Prostate gland (tissue), 2 donors: ENCODE results near the gene BTD. TPM values are rescaled to one million over a fixed set of nuclear protein-coding genes. Genes with fewer than 3 reads are reported as not detected.

ENCODE experiments used
- DNase-seq: peaks from one replicate; pipeline ENCODE4 v3.0.0-alpha.2; 2019; ENCODE audit warnings: low spot score
- H3K27ac ChIP-seq, 2 donors: fragments of 200-600 bp; sonication (generic); 2 replicates each; pipeline ENCODE4 v1.5.1; 2017 to 2019
- H3K27me3 ChIP-seq: fragments of 200-600 bp; sonication (generic); replicated peaks from 2 replicates; pipeline ENCODE4 v1.5.1; 2019; ENCODE audit not compliant: insufficient read depth
- H3K36me3 ChIP-seq, 2 donors: fragments of 200-600 bp; sonication (generic); 1 replicate in 1 of 2; 2 replicates in 1 of 2; pipeline versions ENCODE4 v1.5.1 to v1.8.1; 2017 to 2019
- H3K4me1 ChIP-seq: fragments of 200-600 bp; sonication (generic); replicated peaks from 2 replicates; pipeline ENCODE4 v1.5.1; 2019
- H3K4me3 ChIP-seq, 2 donors: fragments of 200-600 bp; sonication (generic); 2 replicates each; pipeline ENCODE4 v1.5.1; 2017 to 2019
- H3K9me3 ChIP-seq: fragments of 200-600 bp; sonication (generic); 2 replicates; pipeline ENCODE4 v1.5.1; 2017
- CTCF ChIP-seq, 4 experiments: fragments of 200-600 bp in 2 of 4; fragments of 450-650 bp in 2 of 4; sonication (generic) in 2 of 4; IDR thresholded peaks; 1 replicate in 3 of 4; 2 replicates in 1 of 4; pipeline ENCODE4 v1.5.1; 2016 to 2019; ENCODE audit warnings: antibody characterized with exemption in 4 of 4, mild to moderate bottlenecking in 2 of 4, moderate library complexity in 2 of 4
- POLR2A ChIP-seq: fragments of 450-650 bp; IDR thresholded peaks from one replicate; pipeline ENCODE4 v1.6.1; 2016; ENCODE audit warnings: antibody characterized with exemption, mild to moderate bottlenecking
- POLR2AphosphoS5 ChIP-seq: sonication (generic); formaldehyde crosslinking; IDR thresholded peaks from one replicate; pipeline ENCODE4 v1.6.1; 2017; ENCODE audit warnings: antibody characterized with exemption
- WGBS: methylation state at CpG from one replicate; pipeline ENCODE4 v1.1.5; 2018; 5-methylcytosine and 5-hydroxymethylcytosine counted together
- intact Hi-C: fragments of 100-400 bp; cut with DNase I; formaldehyde crosslinking; loops from one replicate; pipeline ENCODE4 v1.14.2; 2022
- total RNA-seq, 2 donors: library from RNA; depleted of rRNA; stranded (reverse); fragments of >200 nt; gene quantifications; one replicate each; pipeline ENCODE4 v1.1.0, GENCODE V29; 2016

Gene BTD
- total RNA-seq, 2 donors from 2014 or later = 34.4 to 42.7 TPM

GRCh38 chr3:15638193-15638890 is 36.8 kb downstream of the BTD start:
- Histone ChIP-seq H3K36me3 (no peaks in the 10 kb centered on the region), H3K27me3 (no peaks in the 10 kb centered on the region), H3K4me3 (no peak overlapping the region), H3K27ac (no peak overlapping the region), H3K9me3 (no peaks in the 10 kb centered on the region), H3K4me1 (peaks cover 10% of the 10 kb centered on the region)
- DNase-seq = no peak
- intact Hi-C loops = loop anchor here (10.0 kb wide), 1 partner anchor 606 kb away; no protein-coding TSS in a partner anchor
- 71% methylated on average over 6 of the region's 6 CpGs for WGBS
- no peak for TF ChIP-seq POLR2A
- TF ChIP-seq POLR2AphosphoS5 = no peak
- TF ChIP-seq CTCF (IDR thresholded peaks at IDR 0.05) = no peak

- Histone ChIP-seq H3K27ac (no peak overlapping the region), H3K4me1 (peaks cover 10% of the 10 kb centered on the region), H3K9me3 (no peaks in the 10 kb centered on the region), H3K4me3 (no peak overlapping the region), H3K27me3 (no peaks in the 10 kb centered on the region), H3K36me3 (no peaks in the 10 kb centered on the region)
- no peak for DNase-seq
- TF ChIP-seq POLR2A (no peak), CTCF (IDR thresholded peaks at IDR 0.05) (no peak), POLR2AphosphoS5 (no peak)
- intact Hi-C loops = loop anchor here (10.0 kb wide), 1 partner anchor 606 kb away; no protein-coding TSS in a partner anchor
- 96% methylated on average over 1 of the region's 1 CpG for WGBS
Observed at GRCh38 chr3:15638891-15639262, 37.3 kb downstream of the BTD start.

- TF ChIP-seq CTCF (IDR thresholded peaks at IDR 0.05) = no peak
- H3K4me1 ChIP-seq = no peaks in the 10 kb centered on the region
- H3K27me3 ChIP-seq = no peaks in the 10 kb centered on the region
- no peak for DNase-seq
- intact Hi-C loops = no loop called here
- no peak overlapping the region for H3K27ac ChIP-seq
- H3K9me3 ChIP-seq = no peaks in the 10 kb centered on the region
- 92% methylated on average over 6 of the region's 6 CpGs for WGBS
- no peaks in the 10 kb centered on the region for H3K36me3 ChIP-seq
- H3K4me3 ChIP-seq = no peak overlapping the region
Observed at GRCh38 chr3:15645246-15645645, 43.7 kb downstream of the BTD start.

GRCh38 chr3:15645740-15646501 is 44.4 kb downstream of the BTD start:
- Histone ChIP-seq H3K4me3 (no peak overlapping the region), H3K4me1 (no peaks in the 10 kb centered on the region), H3K27ac (no peak overlapping the region), H3K9me3 (no peaks in the 10 kb centered on the region), H3K27me3 (no peaks in the 10 kb centered on the region), H3K36me3 (no peaks in the 10 kb centered on the region)
- DNase-seq = no peak
- intact Hi-C loops = no loop called here
- TF ChIP-seq CTCF (IDR thresholded peaks at IDR 0.05) = no peak
- no peak for TF ChIP-seq POLR2AphosphoS5
- no peak for TF ChIP-seq POLR2A
- 77% methylated on average over 18 of the region's 18 CpGs for WGBS
